ENCODE data around the gene ABTB2.

- TF ChIP-seq CTCF (IDR thresholded peaks at IDR 0.05) (no peak), POLR2AphosphoS5 (IDR thresholded peaks at IDR 0.05) (no peak), POLR2A (IDR thresholded peaks at IDR 0.05) (no peak)
These were observed 173.2 kb downstream of the ABTB2 start for GRCh38 chr11:34184505-34185015.

Measured in upper lobe of left lung (tissue), 4 donors.